BLaER1 treated with 17β-estradiol and CSF1 and Interleukin-3, amounts not matched to agents 10 nM and 100 nM (cell line): ENCODE data around the gene GPBAR1.

Experiments used
- H3K27ac ChIP-seq, 11 experiments: shearing (Covaris generic); formaldehyde crosslinking; 2 replicates each; pipeline ENCODE4 v1.8.1; 2022
- H3K27me3 ChIP-seq, 11 experiments: shearing (Covaris generic); formaldehyde crosslinking; 2 replicates each; pipeline ENCODE4 v1.8.1; 2022
- H3K36me3 ChIP-seq, 11 experiments: shearing (Covaris generic); formaldehyde crosslinking; 2 replicates each; pipeline ENCODE4 v1.8.1; 2022
- H3K4me1 ChIP-seq, 10 experiments: shearing (Covaris generic); formaldehyde crosslinking; 2 replicates each; pipeline ENCODE4 v1.8.1; 2022
- H3K4me2 ChIP-seq, 11 experiments: shearing (Covaris generic); formaldehyde crosslinking; 2 replicates each; pipeline ENCODE4 v1.8.1; 2022
- H3K4me3 ChIP-seq, 10 experiments: shearing (Covaris generic); formaldehyde crosslinking; 2 replicates each; pipeline ENCODE4 v1.8.1; 2022
- H3K9ac ChIP-seq, 11 experiments: shearing (Covaris generic); formaldehyde crosslinking; 2 replicates each; pipeline ENCODE4 v1.8.1; 2022
- H3K9me3 ChIP-seq, 11 experiments: shearing (Covaris generic); formaldehyde crosslinking; replicated peaks in 1 of 11; 2 replicates each; pipeline ENCODE4 v1.8.1; 2022
- H4K20me1 ChIP-seq, 11 experiments: shearing (Covaris generic); formaldehyde crosslinking; 2 replicates each; pipeline ENCODE4 v1.8.1; 2022
- Cebpa-rat ChIP-seq, 11 experiments: shearing (Covaris generic); IDR thresholded peaks; 2 replicates each; pipeline ENCODE4 v1.8.1; 2022

GPBAR1 gene

DNA sequence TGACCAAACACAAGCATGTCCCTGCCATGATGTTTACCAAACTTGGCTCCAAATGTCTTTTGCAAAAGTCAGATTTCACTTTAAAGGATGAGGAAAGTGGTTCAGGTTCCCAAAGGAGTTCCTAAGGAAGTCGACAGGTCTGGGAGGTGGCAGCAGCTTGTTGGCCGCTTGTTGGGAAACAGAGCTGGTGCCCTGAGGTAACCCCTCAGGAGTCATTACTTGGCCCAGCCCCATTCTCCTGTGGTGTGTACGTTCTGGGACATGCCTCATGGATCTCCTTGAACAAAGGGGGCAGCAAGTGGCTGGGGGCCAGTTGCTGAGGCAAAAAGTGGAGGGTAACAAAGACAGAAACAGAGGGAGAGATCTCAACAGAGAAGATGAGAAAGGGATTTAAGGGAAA is 20.6 kb downstream of the GPBAR1 start:
- Histone ChIP-seq H4K20me1 (peaks cover 0 to 100% (median 4%) of the 10 kb centered on the region in 11 experiments; a peak in 10 of 22 replicates), H3K4me1 (peaks cover 42 to 73% (median 46%) of the 10 kb centered on the region in 10 experiments), H3K36me3 (peaks cover 20 to 96% (median 50%) of the 10 kb centered on the region in 11 experiments), H3K9ac (peak overlapping the region in 4 of 11 experiments; percentile 9 to 76 (median 59); a peak in 6 of 22 replicates), H3K27ac (peak overlapping the region in 7 of 11 experiments; percentile 1 to 75 (median 70); a peak in 2 of 22 replicates), H3K27me3 (no peaks in the 10 kb centered on the region), H3K9me3 (no peaks in the 10 kb centered on the region), H3K4me2 (no peak overlapping the region), H3K4me3 (no peak overlapping the region)
- TF ChIP-seq Cebpa-rat (IDR thresholded peaks at IDR 0.05): no peak

DNA sequence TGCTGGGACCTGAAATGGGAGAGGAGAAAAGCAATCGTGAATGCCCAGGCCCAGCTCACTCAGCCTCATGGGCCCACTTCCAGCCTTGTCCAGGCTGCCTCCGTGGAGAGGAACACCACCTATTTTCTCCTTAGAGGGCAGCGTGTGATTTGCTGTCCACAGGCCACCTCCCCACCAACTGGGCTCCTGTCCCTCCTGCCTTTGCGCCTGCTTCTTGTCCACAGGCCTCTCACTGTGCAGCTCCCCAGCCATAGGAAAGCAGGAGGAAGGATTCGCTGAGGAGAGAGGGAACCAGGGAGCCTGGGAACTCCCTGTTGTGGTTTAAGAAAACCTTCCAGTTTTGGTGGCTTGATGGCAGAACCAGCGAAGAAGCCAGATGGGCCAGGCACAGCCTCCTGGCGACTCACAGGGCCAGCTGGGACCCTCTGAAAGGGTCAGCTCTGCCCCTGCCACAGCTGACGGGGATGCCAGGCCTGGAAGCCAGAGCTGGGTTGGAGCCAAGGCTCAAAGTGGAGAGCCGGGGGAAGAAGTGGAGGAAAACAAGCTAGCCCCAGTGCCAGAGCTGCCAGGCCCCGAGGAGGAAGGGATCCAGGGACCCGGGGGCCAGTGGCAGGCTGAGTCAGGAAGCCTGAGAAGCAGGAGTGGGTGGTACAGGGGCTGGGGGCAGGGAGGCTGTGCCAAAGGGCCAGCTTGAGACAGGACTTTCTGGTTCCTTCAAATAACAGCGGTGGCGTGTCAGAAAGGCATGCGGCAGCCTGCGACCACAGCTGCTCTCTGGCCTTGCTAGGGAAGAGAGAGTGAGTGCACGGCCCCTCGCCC is 21.6 kb downstream of the GPBAR1 start:
- Histone ChIP-seq H3K27me3 (no peaks in the 10 kb centered on the region), H3K27ac (peak overlapping the region; percentile 48 to 76 (median 70)), H3K36me3 (peaks cover 11 to 87% (median 40%) of the 10 kb centered on the region in 11 experiments; a peak in 21 of 22 replicates), H4K20me1 (peaks cover 0 to 100% (median 4%) of the 10 kb centered on the region in 11 experiments; a peak in 8 of 22 replicates), H3K9ac (peak overlapping the region; percentile 26 to 76 (median 62); a peak in 21 of 22 replicates), H3K4me2 (peak overlapping the region; percentile 38 to 99 (median 59)), H3K9me3 (no peaks in the 10 kb centered on the region), H3K4me3 (no peak overlapping the region; a peak in 1 of 20 replicates), H3K4me1 (peaks cover 49 to 78% (median 56%) of the 10 kb centered on the region in 10 experiments)
- no peak for TF ChIP-seq Cebpa-rat (IDR thresholded peaks at IDR 0.05)

DNA sequence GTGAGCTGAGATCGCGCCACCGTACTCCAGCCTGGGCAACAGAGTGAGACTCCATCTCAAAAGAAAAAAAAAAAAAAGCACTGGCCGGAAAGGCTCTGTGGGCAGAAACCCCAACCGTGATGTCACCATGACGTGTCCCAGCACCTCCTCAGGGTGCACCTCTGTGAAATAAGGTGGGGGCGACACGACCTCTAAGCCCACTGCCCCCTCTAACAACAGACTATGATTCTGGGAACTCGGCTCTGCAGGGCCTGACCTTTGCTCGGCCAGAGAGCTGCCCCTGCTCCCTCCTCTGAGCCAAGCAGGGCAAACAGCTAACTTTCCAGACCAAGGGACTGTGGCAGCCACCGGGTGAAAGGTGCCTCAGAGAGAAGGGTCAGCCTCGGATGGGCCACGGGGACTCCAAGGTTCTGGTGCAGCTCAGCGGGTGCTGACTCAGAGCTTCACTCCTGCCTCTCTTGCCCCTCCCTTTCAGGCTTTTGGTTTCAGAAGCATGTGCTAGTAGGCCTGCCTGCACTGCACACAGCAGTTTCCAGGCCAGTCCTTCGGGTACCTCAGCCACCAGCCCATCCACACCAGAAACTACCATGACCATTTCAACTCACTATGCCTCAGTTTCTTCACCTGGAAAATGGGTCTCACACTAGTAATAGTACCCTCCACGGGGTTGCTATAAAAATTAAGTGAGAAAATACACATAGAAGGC is 23.4 kb downstream of the GPBAR1 start:
- H3K27me3 ChIP-seq: no peaks in the 10 kb centered on the region
- TF ChIP-seq Cebpa-rat (IDR thresholded peaks at IDR 0.05): no peak
- peak overlapping the region in 10 of 11 experiments; percentile 82 to 93 (median 88); a peak in 15 of 22 replicates for H3K27ac ChIP-seq
- peak overlapping the region in 9 of 11 experiments; percentile 28 to 84 (median 41); a peak in 13 of 22 replicates for H3K9ac ChIP-seq
- H3K4me3 ChIP-seq: no peak overlapping the region; a peak in 1 of 20 replicates
- peak overlapping the region in 10 of 11 experiments; percentile 3 to 99 (median 96); a peak in 19 of 22 replicates for H3K4me2 ChIP-seq
- peaks cover 59 to 84% (median 68%) of the 10 kb centered on the region in 10 experiments for H3K4me1 ChIP-seq
- no peaks in the 10 kb centered on the region for H3K9me3 ChIP-seq
- H4K20me1 ChIP-seq: peaks cover 0 to 100% (median 4%) of the 10 kb centered on the region in 11 experiments; a peak in 8 of 22 replicates
- H3K36me3 ChIP-seq: peaks cover 4 to 77% (median 22%) of the 10 kb centered on the region in 11 experiments; a peak in 18 of 22 replicates

DNA sequence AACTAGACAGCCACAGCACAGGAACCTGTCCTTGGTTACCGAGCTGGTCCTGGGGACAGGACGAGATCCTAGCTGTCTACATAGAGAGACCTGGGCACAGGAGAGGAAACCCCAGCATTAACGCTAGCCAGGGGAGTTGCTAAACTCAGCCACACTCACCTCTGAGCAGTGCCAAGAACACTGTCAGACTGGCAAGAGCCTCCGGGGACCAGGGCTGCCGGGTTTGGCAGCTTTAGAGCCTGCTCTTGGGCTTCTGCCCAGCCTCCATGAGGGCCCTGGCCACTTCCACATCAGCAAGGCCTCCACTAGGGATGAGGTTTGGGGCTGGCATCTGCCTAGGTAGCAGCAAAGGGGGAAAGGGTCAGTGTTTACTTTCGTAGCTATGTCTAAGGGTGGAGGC is 24.8 kb downstream of the GPBAR1 start:
- Histone ChIP-seq H3K27me3 (no peaks in the 10 kb centered on the region), H4K20me1 (peaks cover 0 to 100% (median 0%) of the 10 kb centered on the region in 11 experiments; a peak in 9 of 22 replicates), H3K4me3 (peak overlapping the region; percentile 46 to 70 (median 60)), H3K4me1 (peaks cover 70 to 93% (median 81%) of the 10 kb centered on the region in 10 experiments), H3K9ac (peak overlapping the region; percentile 71 to 84 (median 79)), H3K27ac (peak overlapping the region; percentile 78 to 93 (median 87)), H3K36me3 (peaks cover 4 to 63% (median 8%) of the 10 kb centered on the region in 11 experiments; a peak in 14 of 22 replicates), H3K4me2 (peak overlapping the region; percentile 85 to 99 (median 95)), H3K9me3 (no peaks in the 10 kb centered on the region)
- TF ChIP-seq Cebpa-rat (IDR thresholded peaks at IDR 0.05): no peak

DNA sequence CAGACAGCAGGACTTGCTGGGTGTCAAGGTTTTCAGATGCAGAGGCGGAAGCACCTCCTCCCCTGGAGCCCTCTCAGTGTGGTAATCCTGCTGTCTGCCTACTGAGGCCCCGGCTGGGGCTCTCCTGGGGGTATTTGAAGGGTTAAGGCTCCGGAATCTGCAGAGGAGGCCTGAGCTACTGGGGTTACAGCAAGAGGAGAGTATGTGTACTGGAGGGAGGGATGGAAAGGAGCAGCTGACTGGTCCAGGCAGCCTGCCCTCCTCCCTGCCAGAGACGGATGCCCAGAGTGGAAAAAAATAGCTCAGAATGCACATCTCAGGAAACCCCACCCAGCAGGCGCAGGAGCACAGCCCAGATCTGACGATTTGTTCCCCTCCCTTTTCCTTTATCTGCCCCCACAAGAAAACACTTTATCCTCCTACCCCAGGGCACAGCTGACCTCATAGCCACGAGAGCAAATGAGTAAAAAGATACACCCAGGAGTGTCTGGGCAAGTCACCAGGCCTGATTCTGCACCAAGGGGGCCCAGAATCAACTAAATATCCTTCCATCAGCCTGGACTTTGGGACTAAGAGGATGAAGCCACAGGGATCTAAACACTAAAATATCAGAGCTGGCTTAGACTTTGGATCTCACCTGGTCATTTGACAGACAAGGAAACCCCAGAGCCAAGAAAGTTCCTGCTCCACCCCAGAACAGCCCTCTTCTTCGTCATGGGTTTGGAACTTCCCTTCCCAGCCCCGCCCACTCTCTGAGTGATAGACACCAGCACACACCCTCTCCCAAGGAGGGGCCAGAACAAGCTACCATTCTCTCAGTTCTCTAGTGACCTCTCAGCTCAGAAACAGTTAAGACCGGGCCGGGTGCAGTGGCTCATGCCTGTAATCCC is 26.0 kb downstream of the GPBAR1 start:
- peaks cover 0 to 95% (median 0%) of the 10 kb centered on the region in 11 experiments; a peak in 9 of 22 replicates for H4K20me1 ChIP-seq
- peak overlapping the region; percentile 78 to 93 (median 87) for H3K27ac ChIP-seq
- peaks cover 0 to 51% (median 4%) of the 10 kb centered on the region in 11 experiments; a peak in 9 of 22 replicates for H3K36me3 ChIP-seq
- H3K9ac ChIP-seq: peak overlapping the region; percentile 71 to 84 (median 79)
- no peaks in the 10 kb centered on the region for H3K27me3 ChIP-seq
- peaks cover 82 to 98% (median 93%) of the 10 kb centered on the region in 10 experiments for H3K4me1 ChIP-seq
- no peaks in the 10 kb centered on the region for H3K9me3 ChIP-seq
- TF ChIP-seq Cebpa-rat (IDR thresholded peaks at IDR 0.05): peak in 1 of 11 experiments; percentile 49; a peak in 1 of 22 replicates
- peak overlapping the region; percentile 46 to 70 (median 60) for H3K4me3 ChIP-seq
- H3K4me2 ChIP-seq: peak overlapping the region; percentile 85 to 99 (median 95)

DNA sequence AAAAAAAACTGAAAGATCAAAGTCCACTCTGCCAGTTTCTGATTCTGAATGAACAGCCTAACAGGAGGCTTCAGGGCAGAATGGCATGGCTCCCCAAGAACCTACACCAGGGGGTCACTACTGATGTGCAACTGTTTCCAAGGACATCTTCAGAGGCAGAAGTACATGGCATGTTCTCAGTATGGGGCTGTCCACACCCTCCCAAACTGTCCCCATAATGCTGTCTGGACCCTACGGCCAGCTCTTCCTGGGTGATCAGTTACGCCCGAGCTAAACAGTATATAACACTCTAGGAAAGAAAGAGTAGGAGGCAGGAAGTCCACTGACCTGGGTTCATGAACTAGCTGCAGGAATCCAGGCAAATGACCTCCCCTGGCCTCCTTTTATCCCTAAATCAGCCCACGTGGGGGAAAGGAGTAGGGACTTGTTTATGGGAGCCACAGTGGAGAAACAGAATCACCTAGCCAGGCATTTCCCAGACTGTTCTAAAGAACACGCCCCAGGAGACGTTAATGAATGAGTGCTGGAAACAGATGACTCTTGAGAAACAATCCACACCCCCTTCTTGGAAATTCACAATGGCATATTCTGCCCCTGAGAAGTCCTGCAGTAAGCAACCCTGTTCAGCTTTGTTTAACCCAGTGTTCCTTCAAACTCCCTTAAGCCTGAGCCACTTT is 29.0 kb downstream of the GPBAR1 start:
- Histone ChIP-seq H3K27ac (peak overlapping the region in 10 of 11 experiments; percentile 67 to 94 (median 82); a peak in 17 of 22 replicates), H3K36me3 (peaks cover 0 to 21% (median 0%) of the 10 kb centered on the region in 11 experiments; a peak in 4 of 22 replicates), H3K4me3 (peak overlapping the region in 4 of 10 experiments; percentile 79 to 84 (median 81); a peak in 8 of 20 replicates), H3K27me3 (no peaks in the 10 kb centered on the region), H3K4me1 (peaks cover 66 to 98% (median 83%) of the 10 kb centered on the region in 10 experiments), H4K20me1 (peaks cover 0 to 65% (median 0%) of the 10 kb centered on the region in 11 experiments; a peak in 7 of 22 replicates), H3K9ac (peak overlapping the region in 7 of 11 experiments; percentile 72 to 92 (median 87); a peak in 9 of 22 replicates), H3K4me2 (peak overlapping the region; percentile 62 to 99 (median 89)), H3K9me3 (no peaks in the 10 kb centered on the region)
- no peak for TF ChIP-seq Cebpa-rat (IDR thresholded peaks at IDR 0.05)
